ENCODE results near the gene RALGPS2. TPM values are rescaled to one million over a fixed set of nuclear protein-coding genes. Genes with fewer than 3 reads are reported as not detected.

RALGPS2 gene
- total RNA-seq, 1 experiment from 2014 or later = 38.0 TPM

DNA sequence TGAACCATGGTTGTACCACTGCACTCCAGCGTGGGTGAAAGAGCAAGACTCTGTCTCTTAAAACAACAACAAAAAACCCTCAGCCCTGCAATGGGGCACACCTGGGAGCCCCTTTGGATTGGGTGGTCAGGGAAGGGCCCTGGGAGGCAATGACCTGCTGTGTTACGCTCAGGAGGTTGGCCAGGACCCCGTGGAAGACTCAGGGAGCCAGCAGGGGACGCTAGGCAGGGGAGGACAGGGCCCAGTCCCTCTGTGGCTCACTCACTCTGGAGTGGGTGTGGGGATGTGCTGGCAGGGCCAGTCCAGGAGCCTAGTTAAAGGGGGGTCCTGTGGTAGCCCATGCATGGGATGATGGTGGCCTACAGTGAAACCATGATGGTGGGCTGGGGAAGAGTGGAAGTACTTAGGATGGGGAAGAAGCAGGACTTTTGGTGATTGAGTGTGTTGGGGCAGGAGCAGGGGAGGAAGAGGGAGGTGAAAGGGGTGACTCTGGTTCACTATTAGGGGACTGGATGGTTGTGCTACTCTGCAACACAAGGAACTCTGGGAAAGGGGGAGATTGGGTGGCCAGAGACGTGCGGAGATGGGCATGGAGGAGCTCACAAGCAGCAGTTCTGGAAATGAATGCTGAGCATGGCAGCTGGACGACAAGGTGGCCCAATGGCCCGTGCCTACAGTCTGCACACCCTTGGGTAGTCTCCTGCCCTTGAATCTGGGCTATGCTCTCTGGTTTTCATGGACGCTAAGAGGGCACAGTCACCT lies 244.4 kb downstream of the RALGPS2 start:
- Mint-ChIP-seq H3K27me3 (ENCODE audit: low read depth) (0 out of 2 replicates have a peak, but pooled peaks cover 3% of the 10 kb centered on the region), H3K27ac (no peak overlapping the region), H3K9me3 (peaks cover 26% of the 10 kb centered on the region), H3K36me3 (peaks cover 7% of the 10 kb centered on the region), H3K4me1 (peaks cover 14% of the 10 kb centered on the region), H3K4me3 (no peak overlapping the region)
- TF ChIP-seq E2F5 (CRISPR knock-in tag; IDR thresholded peaks at IDR 0.05) (no peak), FOXJ3 (CRISPR knock-in tag; IDR thresholded peaks at IDR 0.05; ENCODE audit: borderline replicate concordance) (no peak), ESRRA (CRISPR knock-in tag; IDR thresholded peaks at IDR 0.05; ENCODE audit: borderline replicate concordance) (no peak), RELA (CRISPR knock-in tag; IDR thresholded peaks at IDR 0.05; ENCODE audit: borderline replicate concordance) (no peak), ZMAT4 (CRISPR knock-in tag; IDR thresholded peaks at IDR 0.05) (no peak), ZBTB21 (CRISPR knock-in tag; IDR thresholded peaks at IDR 0.05; ENCODE audit: borderline replicate concordance) (no peak), AFF4 (CRISPR knock-in tag; IDR thresholded peaks at IDR 0.05; ENCODE audit: borderline replicate concordance) (no peak), SP1 (CRISPR knock-in tag; conservative IDR thresholded peaks at IDR 0.05) (no peak)
- TF ChIP-seq, protein P1, sequence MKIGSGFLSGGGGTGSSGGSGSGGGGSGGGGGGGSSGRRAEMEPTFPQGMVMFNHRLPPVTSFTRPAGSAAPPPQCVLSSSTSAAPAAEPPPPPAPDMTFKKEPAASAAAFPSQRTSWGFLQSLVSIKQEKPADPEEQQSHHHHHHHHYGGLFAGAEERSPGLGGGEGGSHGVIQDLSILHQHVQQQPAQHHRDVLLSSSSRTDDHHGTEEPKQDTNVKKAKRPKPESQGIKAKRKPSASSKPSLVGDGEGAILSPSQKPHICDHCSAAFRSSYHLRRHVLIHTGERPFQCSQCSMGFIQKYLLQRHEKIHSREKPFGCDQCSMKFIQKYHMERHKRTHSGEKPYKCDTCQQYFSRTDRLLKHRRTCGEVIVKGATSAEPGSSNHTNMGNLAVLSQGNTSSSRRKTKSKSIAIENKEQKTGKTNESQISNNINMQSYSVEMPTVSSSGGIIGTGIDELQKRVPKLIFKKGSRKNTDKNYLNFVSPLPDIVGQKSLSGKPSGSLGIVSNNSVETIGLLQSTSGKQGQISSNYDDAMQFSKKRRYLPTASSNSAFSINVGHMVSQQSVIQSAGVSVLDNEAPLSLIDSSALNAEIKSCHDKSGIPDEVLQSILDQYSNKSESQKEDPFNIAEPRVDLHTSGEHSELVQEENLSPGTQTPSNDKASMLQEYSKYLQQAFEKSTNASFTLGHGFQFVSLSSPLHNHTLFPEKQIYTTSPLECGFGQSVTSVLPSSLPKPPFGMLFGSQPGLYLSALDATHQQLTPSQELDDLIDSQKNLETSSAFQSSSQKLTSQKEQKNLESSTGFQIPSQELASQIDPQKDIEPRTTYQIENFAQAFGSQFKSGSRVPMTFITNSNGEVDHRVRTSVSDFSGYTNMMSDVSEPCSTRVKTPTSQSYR (CRISPR knock-in tag; IDR thresholded peaks at IDR 0.05) = no peak
- TF ChIP-seq, protein P2, sequence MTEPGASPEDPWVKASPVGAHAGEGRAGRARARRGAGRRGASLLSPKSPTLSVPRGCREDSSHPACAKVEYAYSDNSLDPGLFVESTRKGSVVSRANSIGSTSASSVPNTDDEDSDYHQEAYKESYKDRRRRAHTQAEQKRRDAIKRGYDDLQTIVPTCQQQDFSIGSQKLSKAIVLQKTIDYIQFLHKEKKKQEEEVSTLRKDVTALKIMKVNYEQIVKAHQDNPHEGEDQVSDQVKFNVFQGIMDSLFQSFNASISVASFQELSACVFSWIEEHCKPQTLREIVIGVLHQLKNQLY (CRISPR knock-in tag; IDR thresholded peaks at IDR 0.05) = no peak
- DNase-seq (ENCODE audit: low spot score) (no peak), ATAC-seq (no peak)
- ChIA-PET POLR2A (no interaction called here), CTCF (no interaction called here)

DNA sequence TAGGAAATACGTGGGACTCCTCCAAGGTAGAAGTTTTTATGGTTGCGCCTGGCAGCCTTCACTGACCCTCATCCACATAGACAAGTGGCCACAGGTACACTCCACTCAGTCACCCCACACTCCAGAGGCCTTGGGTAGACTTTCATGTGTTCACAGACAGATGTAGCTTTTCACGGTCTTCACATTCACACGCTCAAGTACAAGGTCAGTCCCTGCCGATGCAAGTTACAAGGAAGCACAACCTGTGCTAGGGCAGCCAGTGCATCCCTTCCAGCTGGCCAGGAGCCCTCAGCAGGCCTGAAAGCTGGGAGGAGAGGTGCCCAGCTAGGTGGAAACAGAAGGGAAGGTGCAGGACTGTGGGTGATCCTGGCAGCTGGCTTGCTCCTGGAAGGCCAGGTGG lies 245.1 kb downstream of the RALGPS2 start:
- Mint-ChIP-seq H3K4me3 (no peak overlapping the region), H3K27me3 (ENCODE audit: low read depth) (0 out of 2 replicates have a peak, but pooled peaks cover 3% of the 10 kb centered on the region), H3K36me3 (peaks cover 5% of the 10 kb centered on the region), H3K9me3 (peaks cover 26% of the 10 kb centered on the region), H3K4me1 (peaks cover 14% of the 10 kb centered on the region), H3K27ac (no peak overlapping the region)
- CTCF ChIA-PET = no interaction called here
- POLR2A ChIA-PET = no interaction called here
- DNase-seq (ENCODE audit: low spot score) (no peak), ATAC-seq (no peak)
- no peak for TF ChIP-seq ZBTB43 (CRISPR knock-in tag; IDR thresholded peaks at IDR 0.05)
- TF ChIP-seq ZNF532 (CRISPR knock-in tag; IDR thresholded peaks at IDR 0.05; ENCODE audit: borderline replicate concordance) = no peak
- TF ChIP-seq ZNF121 (CRISPR knock-in tag; IDR thresholded peaks at IDR 0.05) = no peak
- no peak for TF ChIP-seq JAZF1 (CRISPR knock-in tag; IDR thresholded peaks at IDR 0.05)
- TF ChIP-seq ZNF396 (CRISPR knock-in tag; IDR thresholded peaks at IDR 0.05; ENCODE audit: borderline replicate concordance) = no peak
- TF ChIP-seq ESRRA (CRISPR knock-in tag; IDR thresholded peaks at IDR 0.05; ENCODE audit: borderline replicate concordance) = no peak
- no peak for TF ChIP-seq ELF4 (CRISPR knock-in tag; IDR thresholded peaks at IDR 0.05; ENCODE audit: low read depth)
- no peak for TF ChIP-seq ZBTB21 (CRISPR knock-in tag; IDR thresholded peaks at IDR 0.05; ENCODE audit: borderline replicate concordance)
- no peak for TF ChIP-seq RORB (CRISPR knock-in tag; IDR thresholded peaks at IDR 0.05)
- no peak for TF ChIP-seq FOXK1 (CRISPR knock-in tag; IDR thresholded peaks at IDR 0.05)
- TF ChIP-seq GABPB1 (CRISPR knock-in tag; IDR thresholded peaks at IDR 0.05) = no peak
- no peak for TF ChIP-seq EMX1 (CRISPR knock-in tag; IDR thresholded peaks at IDR 0.05)

All from WTC11 (cell line).